SH-SY5Y (cell line): ENCODE results near the gene TCN1.

ENCODE experiments used
- GATA2 ChIP-seq: IDR thresholded peaks from 2 replicates; pipeline ENCODE4 v1.6.1; 2011; ENCODE audit warnings: mild to moderate bottlenecking, low read depth, low read length
- GATA3 ChIP-seq: IDR thresholded peaks from 2 replicates; pipeline ENCODE4 v1.6.1; 2011; ENCODE audit warnings: low read depth, mild to moderate bottlenecking, low read length, moderate library complexity

- TF ChIP-seq GATA2 (no peak), GATA3 (no peak)
Observed at GRCh38 chr11:59804061-59804460, 62.2 kb downstream of the TCN1 start.
